Lung (tissue), 12 donors: ENCODE measurements around the gene PCDHGC3. TPM values are rescaled to one million over a fixed set of nuclear protein-coding genes. Genes with fewer than 3 reads are reported as not detected.
A peak's percentile ranks its signal among the peaks of the same experiment; 100 is the strongest.

Experiments used
- ATAC-seq: fragments of 200-7000 bp; cut with Tn5 transposase; one replicate; pipeline ENCODE4 v1.9.1; 2020; ENCODE audit warnings: moderate number of reproducible peaks; ENCODE audit not compliant: insufficient read depth, low FRiP score
- DNase-seq, 3 donors: peaks; one replicate each; pipeline ENCODE4 v3.0.0-alpha.2; 2013 to 2017
- H3K27ac ChIP-seq, 2 donors: one replicate each; pipeline ENCODE4 v1.5.1; 2013; ENCODE audit warnings: mild to moderate bottlenecking in 2 of 2, moderate library complexity in 2 of 2, control low read depth in 1 of 2, inconsistent platforms in 1 of 2, low read depth in 1 of 2, low read length in 1 of 2
- H3K27me3 ChIP-seq, 3 donors: one replicate each; pipeline ENCODE4 v1.5.1; 2013; ENCODE audit warnings: low read length in 2 of 3; ENCODE audit not compliant: control insufficient read depth in 3 of 3, insufficient read depth in 3 of 3
- H3K36me3 ChIP-seq, 4 donors: one replicate each; pipeline ENCODE4 v1.5.1; 2013; ENCODE audit warnings: low read length in 4 of 4, mild to moderate bottlenecking in 1 of 4, moderate library complexity in 1 of 4; ENCODE audit not compliant: control insufficient read depth in 4 of 4, insufficient read depth in 4 of 4
- H3K4me1 ChIP-seq, 5 donors: one replicate each; pipeline ENCODE4 v1.5.1; 2013; ENCODE audit warnings: low read length in 5 of 5, mild to moderate bottlenecking in 2 of 5, moderate library complexity in 1 of 5; ENCODE audit not compliant: control insufficient read depth in 5 of 5, insufficient read depth in 5 of 5
- H3K4me3 ChIP-seq: one replicate; pipeline ENCODE4 v1.5.1; 2013; ENCODE audit warnings: mild to moderate bottlenecking, control low read depth, moderate library complexity
- H3K9ac ChIP-seq, 2 donors: one replicate each; pipeline ENCODE4 v1.5.1; 2013; ENCODE audit warnings: low read length in 2 of 2, control low read depth in 1 of 2; ENCODE audit not compliant: insufficient read depth in 1 of 2
- H3K9me3 ChIP-seq, 4 donors: one replicate each; pipeline ENCODE4 v1.5.1; 2013; ENCODE audit warnings: low read length in 3 of 4, mild to moderate bottlenecking in 1 of 4, moderate library complexity in 1 of 4; ENCODE audit not compliant: control insufficient read depth in 4 of 4, insufficient read depth in 3 of 4
- WGBS, 2 donors: extraction: QIAGEN DNeasy Blood & Tissue Kit; methylation state at CpG; one replicate each; pipeline ENCODE4 v1.1.7; 2013; 5-methylcytosine and 5-hydroxymethylcytosine counted together
- polyA plus RNA-seq, 2 donors: library from polyadenylated mRNA; stranded (reverse); fragments of 200-250 nt; gene quantifications; one replicate each; pipeline ENCODE4 v1.2.1, GENCODE V29; 2013
- total RNA-seq, 2 donors: library from RNA; depleted of rRNA in 1 of 2; stranded (reverse); fragments of >200 nt in 1 of 2; gene quantifications; one replicate each; pipeline ENCODE4 v1.2.1, GENCODE V29; 2014 to 2021
- TF ChIP-seq, protein P1 (sequence below): IDR thresholded peaks from 2 replicates; pipeline ENCODE4 v1.5.1; 2012; ENCODE audit warnings: mild to moderate bottlenecking; ENCODE audit errors: control extremely low read depth, extremely low read depth
- donor health status: control.
- donor health status: control.
- donor health status: Bipolar disorder and iron deficiency.
- donor health status: healthy.
- donor health status: DM: yes; HTN: yes; CAD: no.

Gene PCDHGC3
- total and polyA plus RNA-seq, 4 donors = 44.8 to 116 (median 68.7) TPM

GRCh38 chr5:141484641-141485311 lies 9.0 kb downstream of the PCDHGC3 start, which contains the start of gene PCDHGC4:
PCDHGC4 (plus strand) TSS chr5:141485030; CDS start chr5:141485174, 144 bp downstream.
- ATAC-seq = no peak
- Histone ChIP-seq H3K27ac (no peak within 1 kb of the TSS), H3K27me3 (peaks cover 0 to 38% (median 0%) of the 10 kb centered on the region in 3 donors), H3K9me3 (peaks cover 0 to 14% (median 0%) of the 10 kb centered on the region in 4 donors), H3K9ac (no peak within 1 kb of the TSS), H3K36me3 (peaks cover 0 to 21% (median 14%) of the 10 kb centered on the region in 4 donors), H3K4me3 (no peak within 1 kb of the TSS), H3K4me1 (peaks cover 3 to 45% (median 16%) of the 10 kb centered on the region in 5 donors)
- TF ChIP-seq, protein P1, sequence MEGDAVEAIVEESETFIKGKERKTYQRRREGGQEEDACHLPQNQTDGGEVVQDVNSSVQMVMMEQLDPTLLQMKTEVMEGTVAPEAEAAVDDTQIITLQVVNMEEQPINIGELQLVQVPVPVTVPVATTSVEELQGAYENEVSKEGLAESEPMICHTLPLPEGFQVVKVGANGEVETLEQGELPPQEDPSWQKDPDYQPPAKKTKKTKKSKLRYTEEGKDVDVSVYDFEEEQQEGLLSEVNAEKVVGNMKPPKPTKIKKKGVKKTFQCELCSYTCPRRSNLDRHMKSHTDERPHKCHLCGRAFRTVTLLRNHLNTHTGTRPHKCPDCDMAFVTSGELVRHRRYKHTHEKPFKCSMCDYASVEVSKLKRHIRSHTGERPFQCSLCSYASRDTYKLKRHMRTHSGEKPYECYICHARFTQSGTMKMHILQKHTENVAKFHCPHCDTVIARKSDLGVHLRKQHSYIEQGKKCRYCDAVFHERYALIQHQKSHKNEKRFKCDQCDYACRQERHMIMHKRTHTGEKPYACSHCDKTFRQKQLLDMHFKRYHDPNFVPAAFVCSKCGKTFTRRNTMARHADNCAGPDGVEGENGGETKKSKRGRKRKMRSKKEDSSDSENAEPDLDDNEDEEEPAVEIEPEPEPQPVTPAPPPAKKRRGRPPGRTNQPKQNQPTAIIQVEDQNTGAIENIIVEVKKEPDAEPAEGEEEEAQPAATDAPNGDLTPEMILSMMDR = no peak
- WGBS, 2 donors = 11 to 23% methylated on average over 39 of the region's 39 CpGs
- DNase-seq = peak; percentile 65 to 75 (median 71)

GRCh38 chr5:141485321-141486055 lies 9.7 kb downstream of the PCDHGC3 start:
- peaks cover 0 to 14% (median 0%) of the 10 kb centered on the region in 4 donors for H3K9me3 ChIP-seq
- H3K27ac ChIP-seq = no peak overlapping the region
- DNase-seq (no peak), ATAC-seq (no peak)
- H3K36me3 ChIP-seq = peaks cover 0 to 27% (median 16%) of the 10 kb centered on the region in 4 donors
- H3K27me3 ChIP-seq = peaks cover 0 to 45% (median 0%) of the 10 kb centered on the region in 3 donors
- TF ChIP-seq, protein P1 = no peak
- no peak overlapping the region for H3K9ac ChIP-seq
- peaks cover 3 to 39% (median 16%) of the 10 kb centered on the region in 5 donors for H3K4me1 ChIP-seq
- H3K4me3 ChIP-seq = no peak overlapping the region
- 50 to 55% methylated on average over 38 of the region's 38 CpGs for WGBS, 2 donors

- Histone ChIP-seq H3K4me1 (peaks cover 3 to 33% (median 16%) of the 10 kb centered on the region in 5 donors), H3K9me3 (peaks cover 0 to 14% (median 0%) of the 10 kb centered on the region in 4 donors), H3K27me3 (peaks cover 0 to 49% (median 0%) of the 10 kb centered on the region in 3 donors), H3K9ac (no peak overlapping the region), H3K27ac (no peak overlapping the region), H3K36me3 (peaks cover 0 to 33% (median 16%) of the 10 kb centered on the region in 4 donors), H3K4me3 (no peak overlapping the region)
- ATAC-seq = no peak
- TF ChIP-seq, protein P1 = no peak
- no peak for DNase-seq
- WGBS, 2 donors = 86 to 95% methylated on average over 9 of the region's 9 CpGs
Measured at GRCh38 chr5:141486091-141486490, 10.3 kb downstream of the PCDHGC3 start.
